Naive thymus-derived CD4-positive, alpha-beta T cell (primary cell): ENCODE measurements around the gene CPA3. TPM values are rescaled to one million over a fixed set of nuclear protein-coding genes. Genes with fewer than 3 reads are reported as not detected.

Source experiments
- ATAC-seq: fragments of 150-1000 bp; cut with Tn5 transposase; 2 replicates; pipeline ENCODE4 v1.10.0; 2021; ENCODE audit warnings: mild to moderate bottlenecking, moderate library complexity
- CTCF ChIA-PET: fragments of 350-600 bp; sonication (Branson Sonifier 250); formaldehyde crosslinking; loops from one replicate; lab custom pipeline; 2021; ENCODE audit warnings: antibody characterized with exemption; lab: Charles Lee
- POLR2A ChIA-PET: fragments of 350-600 bp; sonication (Branson Sonifier 250); formaldehyde crosslinking; loops from one replicate; lab custom pipeline; 2021; ENCODE audit warnings: antibody characterized with exemption, inconsistent platforms; lab: Charles Lee
- DNase-seq, 9 donors: peaks; one replicate each; pipeline versions ENCODE4 v3.0.0 to v3.0.0-alpha.2; 2020 to 2022; ENCODE audit warnings: mixed read lengths in 1 of 9
- H3K27ac ChIP-seq: one replicate; pipeline ENCODE4 v1.7.0; 2013; ENCODE audit warnings: mild to moderate bottlenecking, low read depth, low read length, moderate library complexity
- H3K27me3 ChIP-seq, 2 donors: one replicate each; pipeline ENCODE4 v1.7.0; 2013; ENCODE audit warnings: low read length in 2 of 2, mild to moderate bottlenecking in 2 of 2, moderate library complexity in 2 of 2; ENCODE audit not compliant: control insufficient read depth in 2 of 2, insufficient read depth in 2 of 2
- H3K36me3 ChIP-seq, 3 experiments: 1 replicate in 2 of 3; 2 replicates in 1 of 3; pipeline ENCODE4 v1.7.0; 2013; ENCODE audit warnings: low read length in 3 of 3, mild to moderate bottlenecking in 3 of 3, moderate library complexity in 1 of 3; ENCODE audit not compliant: insufficient read depth in 3 of 3, control insufficient read depth in 2 of 3
- H3K4me1 ChIP-seq, 2 donors: one replicate each; pipeline ENCODE4 v1.7.0; 2013; ENCODE audit warnings: low read length in 2 of 2, mild to moderate bottlenecking in 2 of 2, moderate library complexity in 1 of 2; ENCODE audit not compliant: control insufficient read depth in 2 of 2, insufficient read depth in 2 of 2
- H3K4me3 ChIP-seq: 2 replicates; pipeline ENCODE4 v1.7.0; 2013; ENCODE audit warnings: mild to moderate bottlenecking, low read length
- H3K9me3 ChIP-seq, 3 experiments: 1 replicate in 2 of 3; 2 replicates in 1 of 3; pipeline ENCODE4 v1.7.0; 2013; ENCODE audit warnings: low read length in 3 of 3; ENCODE audit not compliant: control insufficient read depth in 2 of 3
- H3K27ac Mint-ChIP-seq, 9 donors: one replicate each; pipeline ENCODE4 v1.8.0; 2020 to 2022; ENCODE audit warnings: mixed read lengths in 9 of 9, mild to moderate bottlenecking in 8 of 9, moderate library complexity in 5 of 9, inconsistent platforms in 2 of 9
- H3K27me3 Mint-ChIP-seq, 5 donors: one replicate each; pipeline ENCODE4 v1.8.0; 2021 to 2022; ENCODE audit warnings: mixed read lengths in 5 of 5, mild to moderate bottlenecking in 1 of 5
- H3K36me3 Mint-ChIP-seq, 5 donors: one replicate each; pipeline ENCODE4 v1.8.0; 2020 to 2022; ENCODE audit warnings: mixed read lengths in 5 of 5, mild to moderate bottlenecking in 3 of 5, inconsistent platforms in 1 of 5
- H3K4me1 Mint-ChIP-seq, 7 donors: one replicate each; pipeline ENCODE4 v1.8.0; 2020 to 2022; ENCODE audit warnings: mixed read lengths in 7 of 7, mild to moderate bottlenecking in 3 of 7, inconsistent platforms in 1 of 7
- H3K4me3 Mint-ChIP-seq, 10 donors: one replicate each; pipeline ENCODE4 v1.8.0; 2020 to 2022; ENCODE audit warnings: mild to moderate bottlenecking in 10 of 10, mixed read lengths in 10 of 10, moderate library complexity in 6 of 10, inconsistent platforms in 2 of 10
- H3K9me3 Mint-ChIP-seq, 11 donors: one replicate each; pipeline ENCODE4 v1.8.0; 2020 to 2022; ENCODE audit warnings: mixed read lengths in 11 of 11, mild to moderate bottlenecking in 4 of 11, inconsistent platforms in 1 of 11, moderate library complexity in 1 of 11
- intact Hi-C, 2 donors: fragments of 100-400 bp; cut with micrococcal nuclease; formaldehyde crosslinking; loops; one replicate each; pipeline ENCODE4 v1.15.1; 2023
- polyA plus RNA-seq, 2 donors: library from polyadenylated mRNA; unstranded; fragments of 300-500 nt; fragmentation: Illumina TruSeq; gene quantifications; one replicate each; pipeline ENCODE4 v1.2.3, GENCODE V29; 2021
- total RNA-seq, 6 experiments: library from RNA in 5 of 6; stranded (reverse) in 5 of 6; gene quantifications; 1 replicate in 5 of 6; 2 replicates in 1 of 6; pipeline ENCODE4 v1.2.3 and lab custom pipeline; 2021 to 2026

Gene CPA3
- total and polyA plus RNA-seq, 7 experiments from 2014 or later, result 4.1 to 9.9 TPM; not detected in 5

GRCh38 chr3:148940983-148941382 lies 75.9 kb downstream of the CPA3 start:
- intact Hi-C loops, result no loop called here

GRCh38 chr3:148943506-148944205 lies 78.6 kb downstream of the CPA3 start:
- CTCF ChIA-PET, result interaction anchor here (0.6 to 0.7 kb wide), 4 partner anchors 12 to 324 kb away, joined by 3 to 5 read pairs (median 4); no protein-coding TSS in a partner anchor
- Mint-ChIP-seq H3K27me3 (peaks cover 0 to 5% (median 4%) of the 10 kb centered on the region in 5 donors), H3K4me1 (peaks cover 0 to 4% (median 0%) of the 10 kb centered on the region in 7 donors), H3K9me3 (no peaks in the 10 kb centered on the region), H3K36me3 (no peaks in the 10 kb centered on the region), H3K4me3 (no peak overlapping the region), H3K27ac (no peak overlapping the region)
- no peak overlapping the region for H3K4me3 ChIP-seq
- ATAC-seq (peak; percentile 90), DNase-seq (peak in 5 of 9 donors; percentile 7 to 52 (median 29))
- no peaks in the 10 kb centered on the region for H3K27me3 ChIP-seq
- POLR2A ChIA-PET, result no interaction called here
- H3K4me1 ChIP-seq, result no peaks in the 10 kb centered on the region
- no peak overlapping the region for H3K27ac ChIP-seq
- intact Hi-C loops, result loop anchor here (1.0 to 2.0 kb wide), 2 partner anchors 82 to 635 kb away; no protein-coding TSS in a partner anchor
- H3K36me3 ChIP-seq, result no peaks in the 10 kb centered on the region
- no peaks in the 10 kb centered on the region for H3K9me3 ChIP-seq

More at GRCh38 chr3:148940983-148941382, 75.9 kb downstream of the CPA3 start:
- Histone ChIP-seq H3K27ac (no peak overlapping the region), H3K4me1 (no peaks in the 10 kb centered on the region), H3K36me3 (no peaks in the 10 kb centered on the region), H3K4me3 (no peak overlapping the region), H3K9me3 (no peaks in the 10 kb centered on the region), H3K27me3 (no peaks in the 10 kb centered on the region)
- no peak for DNase-seq
- Mint-ChIP-seq H3K27me3 (peaks cover 9 to 21% (median 16%) of the 10 kb centered on the region in 5 donors), H3K4me1 (peaks cover 0 to 4% (median 0%) of the 10 kb centered on the region in 7 donors), H3K36me3 (no peaks in the 10 kb centered on the region), H3K9me3 (no peaks in the 10 kb centered on the region), H3K4me3 (no peak overlapping the region), H3K27ac (no peak overlapping the region)
- CTCF ChIA-PET, result interaction anchor here (0.7 kb wide), 1 partner anchor 28 kb away, joined by 4 read pairs; no protein-coding TSS in a partner anchor
- no peak for ATAC-seq
- POLR2A ChIA-PET, result no interaction called here

- no peak overlapping the region for H3K27ac Mint-ChIP-seq
- H3K4me3 Mint-ChIP-seq, result no peak overlapping the region
- no peak for ATAC-seq
- H3K36me3 Mint-ChIP-seq, result no peaks in the 10 kb centered on the region
- H3K4me1 Mint-ChIP-seq, result peaks cover 0 to 3% (median 0%) of the 10 kb centered on the region in 7 donors
- H3K9me3 Mint-ChIP-seq, result no peaks in the 10 kb centered on the region
- Histone ChIP-seq H3K4me3 (no peak overlapping the region), H3K27ac (no peak overlapping the region), H3K27me3 (no peaks in the 10 kb centered on the region), H3K36me3 (no peaks in the 10 kb centered on the region), H3K4me1 (no peaks in the 10 kb centered on the region), H3K9me3 (no peaks in the 10 kb centered on the region)
- ChIA-PET POLR2A (no interaction called here), CTCF (interaction anchor here (0.9 kb wide), 1 partner anchor 78 kb away, joined by 3 read pairs; no protein-coding TSS in a partner anchor)
- H3K27me3 Mint-ChIP-seq, result peaks cover 0 to 4% (median 0%) of the 10 kb centered on the region in 5 donors
- no peak for DNase-seq
- intact Hi-C loops, result no loop called here
Observed at GRCh38 chr3:148945116-148945515, 80.0 kb downstream of the CPA3 start.

Other genes with a start within 250 kb of the CPA3 start
- gene AGTR1, start 167.4 kb upstream of the CPA3 start, total RNA-seq, result not detected
- gene AGTR1, start 167.4 kb upstream of the CPA3 start, polyA plus RNA-seq, result not detected
- not detected for gene CPB1, start 37.5 kb upstream of the CPA3 start, total RNA-seq
- gene CPB1, start 37.5 kb upstream of the CPA3 start, polyA plus RNA-seq, result not detected
- 10 to 100 TPM; 15.5 to 39.3 (median 16.2) TPM for gene GYG1, start 126.2 kb downstream of the CPA3 start, total RNA-seq
- 10 to 100 TPM; 28.9 to 34.7 TPM for gene GYG1, start 126.2 kb downstream of the CPA3 start, polyA plus RNA-seq
- gene HLTF, start 221.2 kb downstream of the CPA3 start, total RNA-seq, result 10 to 100 TPM in 4 of 5 experiments, 1 to 10 TPM in 1; 9.1 to 26.5 (median 17.3) TPM
- 10 to 100 TPM; 18.5 to 26.1 TPM for gene HLTF, start 221.2 kb downstream of the CPA3 start, polyA plus RNA-seq